ENCODE data around the gene OTOA.
"Not testable (repeated sequence)": the region's sequence is repeated elsewhere in the genome, so short reads cannot be mapped to it uniquely, and the experiment has no call there.

The OTOA gene

GRCh38 chr16:21720533-21720932 lies 56.8 kb downstream of the OTOA start:
- no peak for DNase-seq (ENCODE audit: low read depth)
- H3K4me3 ChIP-seq (ENCODE audit: control insufficient read depth, low read depth, low read length) = no peak overlapping the region
- TF ChIP-seq CTCF (conservative IDR thresholded peaks at IDR 0.05; ENCODE audit: control insufficient read depth, insufficient read depth, low read depth, low read length) = no peak

- TF ChIP-seq CTCF (conservative IDR thresholded peaks at IDR 0.05; ENCODE audit: control insufficient read depth, insufficient read depth, low read depth, low read length) = no peak
Measured at GRCh38 chr16:21722771-21723455, 59.1 kb downstream of the OTOA start.

GRCh38 chr16:21723532-21723931 lies 59.8 kb downstream of the OTOA start:
- no peak overlapping the region for H3K4me3 ChIP-seq (ENCODE audit: control insufficient read depth, low read depth, low read length)
- DNase-seq (ENCODE audit: low read depth) = no peak
- no peak for TF ChIP-seq CTCF (conservative IDR thresholded peaks at IDR 0.05; ENCODE audit: control insufficient read depth, insufficient read depth, low read depth, low read length)

More at GRCh38 chr16:21722771-21723455, 59.1 kb downstream of the OTOA start:
- H3K4me3 ChIP-seq (ENCODE audit: control insufficient read depth, low read depth, low read length) = no peak overlapping the region
- no peak for DNase-seq (ENCODE audit: low read depth)

- H3K4me3 ChIP-seq (ENCODE audit: control insufficient read depth, low read depth, low read length) = no peak overlapping the region
- no peak for TF ChIP-seq CTCF (conservative IDR thresholded peaks at IDR 0.05; ENCODE audit: control insufficient read depth, insufficient read depth, low read depth, low read length)
- no peak for DNase-seq (ENCODE audit: low read depth)
Measured at GRCh38 chr16:21727344-21727743, 63.6 kb downstream of the OTOA start.

- H3K4me3 ChIP-seq (ENCODE audit: control insufficient read depth, low read depth, low read length); DNase-seq (ENCODE audit: low read depth): not testable (repeated sequence)
Measured at GRCh38 chr16:21731233-21731632, 67.5 kb downstream of the OTOA start.

GRCh38 chr16:21740637-21741036 lies 76.9 kb downstream of the OTOA start:
- DNase-seq (ENCODE audit: low read depth); H3K4me3 ChIP-seq (ENCODE audit: control insufficient read depth, low read depth, low read length): not testable (repeated sequence)

GRCh38 chr16:21756192-21757079 lies 92.7 kb downstream of the OTOA start:
- DNase-seq (ENCODE audit: low read depth); H3K4me3 ChIP-seq (ENCODE audit: control insufficient read depth, low read depth, low read length): not testable (repeated sequence)

- not testable (repeated sequence) for DNase-seq (ENCODE audit: low read depth); H3K4me3 ChIP-seq (ENCODE audit: control insufficient read depth, low read depth, low read length)
Measured at GRCh38 chr16:21757080-21757671, 93.4 kb downstream of the OTOA start.

- H3K4me3 ChIP-seq (ENCODE audit: control insufficient read depth, low read depth, low read length); DNase-seq (ENCODE audit: low read depth): not testable (repeated sequence)
Measured at GRCh38 chr16:21768280-21768679, 104.5 kb downstream of the OTOA start.

GRCh38 chr16:21768810-21769209 lies 105.0 kb downstream of the OTOA start:
- not testable (repeated sequence) for DNase-seq (ENCODE audit: low read depth); H3K4me3 ChIP-seq (ENCODE audit: control insufficient read depth, low read depth, low read length)

- DNase-seq (ENCODE audit: low read depth) = peak; percentile 82
- H3K4me3 ChIP-seq (ENCODE audit: control insufficient read depth, low read depth, low read length) = not testable (repeated sequence)
Measured at GRCh38 chr16:21769284-21769683, 105.5 kb downstream of the OTOA start.

GRCh38 chr16:21770584-21770983 lies 106.8 kb downstream of the OTOA start:
- DNase-seq (ENCODE audit: low read depth); H3K4me3 ChIP-seq (ENCODE audit: control insufficient read depth, low read depth, low read length): not testable (repeated sequence)

- not testable (repeated sequence) for H3K4me3 ChIP-seq (ENCODE audit: control insufficient read depth, low read depth, low read length)
- peak; percentile 48 for DNase-seq (ENCODE audit: low read depth)
Measured at GRCh38 chr16:21772547-21773206, 108.9 kb downstream of the OTOA start.
